K562 (cell line): ENCODE results near the gene MED20. TPM values are rescaled to one million over a fixed set of nuclear protein-coding genes. Genes with fewer than 3 reads are reported as not detected.

Experiments
- CHD2 ChIP-seq: IDR thresholded peaks from 2 replicates; pipeline ENCODE4 v1.6.1; 2011; ENCODE audit warnings: low read depth, low read length
- ETS1 ChIP-seq: conservative IDR thresholded peaks from 2 replicates; pipeline ENCODE4 v1.6.1; 2011; ENCODE audit warnings: low read depth, mild to moderate bottlenecking, low read length; ENCODE audit not compliant: control insufficient read depth
- FOS ChIP-seq: IDR thresholded peaks from 3 replicates; pipeline ENCODE4 v1.6.1; 2011; ENCODE audit not compliant: insufficient read length; ENCODE audit errors: extremely low read depth
- MBD2 ChIP-seq: sonication (generic); IDR thresholded peaks from 2 replicates; pipeline ENCODE4 v1.6.1; 2016; ENCODE audit warnings: low read depth, borderline replicate concordance
- MIER1 ChIP-seq: fragments of 450-650 bp; IDR thresholded peaks from 2 replicates; pipeline ENCODE4 v1.6.1; 2016; ENCODE audit warnings: antibody characterized with exemption, mild to moderate bottlenecking, low read depth
- MYC ChIP-seq, 2 experiments: fragments of 250-450 bp in 1 of 2; sonication (Bioruptor Pico) in 1 of 2; IDR thresholded peaks; 2 replicates each; pipeline versions ENCODE4 v1.5.1 to v1.6.1; 2012 to 2021; ENCODE audit warnings: low read depth in 2 of 2, borderline replicate concordance in 1 of 2, improper control_type of control experiment in 1 of 2, low read length in 1 of 2, mild to moderate bottlenecking in 1 of 2, moderate library complexity in 1 of 2
- PRDM10 ChIP-seq: fragments of 450-650 bp; IDR thresholded peaks from 2 replicates; pipeline ENCODE4 v1.6.1; 2018; ENCODE audit not compliant: partially characterized antibody
- RBFOX2 ChIP-seq: fragments of 200-400 bp; formaldehyde crosslinking; IDR thresholded peaks from 2 replicates; pipeline ENCODE4 v1.6.1; 2017; ENCODE audit warnings: low read depth, mild to moderate bottlenecking, low read length, moderate library complexity
- REST ChIP-seq, 2 experiments: fragments of 450-650 bp; formaldehyde crosslinking in 1 of 2; IDR thresholded peaks; 2 replicates each; pipeline versions ENCODE4 v1.4.0 to v1.6.1; 2014 to 2020; ENCODE audit warnings: mild to moderate bottlenecking in 2 of 2, borderline replicate concordance in 1 of 2, low read depth in 1 of 2
- ZC3H11A ChIP-seq: IDR thresholded peaks from 2 replicates; pipeline ENCODE4 v1.6.1; 2012; ENCODE audit warnings: low read depth, low read length, improper control_type of control experiment
- ZNF316 ChIP-seq: fragments of 450-650 bp; IDR thresholded peaks from 2 replicates; pipeline ENCODE4 v1.6.1; 2016
- polyA plus RNA-seq, 8 experiments: library from polyadenylated mRNA; depleted of rRNA in 4 of 8; stranded (reverse) in 5 of 8; unstranded in 3 of 8; fragments of >200 nt; fragmentation: Nextera tagmentation in 2 of 8; fragmentation: Illumina TruSeq in 1 of 8; extraction: Ambion mirVana in 2 of 8; extraction: Trizol in 1 of 8; gene quantifications; 2 replicates each; pipeline versions ENCODE4 v1.2.1 to v1.2.3, GENCODE V29; 2011 to 2014; ENCODE audit warnings: inconsistent platforms in 1 of 8, missing spikeins in 1 of 8
- total RNA-seq, 7 experiments: library from RNA; depleted of rRNA in 6 of 7; stranded (reverse); fragments of >200 nt in 6 of 7; fragmentation: Illumina TruSeq in 2 of 7; extraction: Trizol in 2 of 7; gene quantifications; 2 replicates each; pipeline versions ENCODE4 v1.2.1 to v1.2.3, GENCODE V29; 2011 to 2021; ENCODE audit warnings: low replicate concordance in 1 of 7

Gene MED20
- total and polyA plus RNA-seq, 9 of the 15 experiments (the other 6 are each of a cell fraction or from before 2014, with no cell fraction given) = 27.3 to 80.9 (median 46.0) TPM

DNA sequence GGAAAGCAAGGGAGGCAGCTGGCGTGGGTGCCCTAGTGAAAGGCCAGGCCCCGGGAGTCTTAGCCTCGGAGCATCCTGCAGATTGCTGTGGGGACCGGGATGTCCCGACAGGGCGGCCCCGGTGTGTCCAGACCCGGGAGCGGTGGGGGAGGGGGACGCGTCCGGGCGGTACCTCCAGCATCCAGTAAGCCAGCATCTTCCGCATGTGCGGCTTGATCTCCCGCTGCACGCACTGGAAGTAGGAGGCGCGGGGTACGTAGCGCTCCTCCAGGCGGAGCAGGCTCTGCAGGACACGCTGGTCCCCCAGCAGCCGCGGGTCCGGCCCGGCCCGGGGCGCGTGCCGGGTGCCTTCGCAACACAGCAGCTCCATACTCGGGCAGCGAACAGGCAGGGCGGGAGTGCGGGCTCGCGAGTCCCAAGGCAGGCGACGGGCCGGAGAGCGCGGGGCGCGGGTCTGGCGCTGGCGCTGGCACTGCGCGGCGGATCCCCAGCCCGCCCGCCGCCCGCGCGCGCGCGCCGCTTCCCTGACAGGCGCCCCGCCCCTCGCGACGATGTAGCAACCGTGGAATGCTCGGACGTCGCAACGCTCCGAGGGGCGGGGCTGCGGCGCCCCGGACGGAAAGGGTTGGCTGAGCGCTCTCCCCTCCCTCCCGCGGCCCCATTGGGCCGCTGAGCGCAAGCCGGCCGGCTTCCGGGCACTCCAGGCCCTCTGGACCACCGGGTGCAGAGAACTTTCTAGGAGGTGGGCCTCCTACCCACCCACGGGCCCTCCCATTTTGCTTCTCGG is 20.5 kb upstream of the MED20 start, which contains the start of gene CCND3 (continued):
- 0 out of 2 replicates have a peak, but pooled peaks have one; percentile 38 for TF ChIP-seq MYC (IDR thresholded peaks at IDR 0.05; ENCODE audit: low read depth, low read length)
- peak; percentile 43; the same call in 1 of the 2 replicates for TF ChIP-seq MYC (CRISPR knock-in tag; IDR thresholded peaks at IDR 0.05; ENCODE audit: borderline replicate concordance, low read depth)
- TF ChIP-seq PRDM10 = no peak
- TF ChIP-seq RBFOX2 = peak; percentile 77
- TF ChIP-seq CHD2 = 0 out of 2 replicates have a peak, but pooled peaks have one; percentile 18
- TF ChIP-seq ZNF316 = no peak
- no peak for TF ChIP-seq MIER1
- TF ChIP-seq REST (IDR thresholded peaks at IDR 0.05; ENCODE audit: borderline replicate concordance) = no peak; the same call in 1 of the 2 replicates
- peak; percentile 67; the same call in 1 of the 2 replicates for TF ChIP-seq REST (CRISPR knock-in tag; IDR thresholded peaks at IDR 0.05; ENCODE audit: low read depth)
- TF ChIP-seq ZC3H11A = no peak
- peak; percentile 92 for TF ChIP-seq ETS1
- no peak; the same call in 1 of the 2 replicates for TF ChIP-seq MBD2
- no peak for TF ChIP-seq FOS
